HG03280 (cell line): ENCODE measurements around the gene STMN1.

ENCODE experiments used
- ATAC-seq: cut with Tn5 transposase; IDR thresholded peaks from one replicate; pipeline ENCODE4 v1.9.1; 2021; ENCODE audit warnings: mild to moderate bottlenecking, moderate library complexity; ENCODE audit not compliant: unreplicated experiment

The STMN1 gene

GRCh38 chr1:25871704-25872494, 34.3 kb downstream of the STMN1 start:
- no peak for ATAC-seq

- ATAC-seq, result no peak
Measured at GRCh38 chr1:25871086-25871703, 35.0 kb downstream of the STMN1 start.

GRCh38 chr1:25870614-25871013, 35.6 kb downstream of the STMN1 start:
- ATAC-seq, result no peak

- no peak for ATAC-seq
Measured at GRCh38 chr1:25869909-25870606, 36.2 kb downstream of the STMN1 start.

GRCh38 chr1:25867210-25867991, 38.8 kb downstream of the STMN1 start:
- no peak for ATAC-seq

GRCh38 chr1:25866288-25866687, 39.9 kb downstream of the STMN1 start:
- ATAC-seq, result no peak

GRCh38 chr1:25864434-25864833, 41.8 kb downstream of the STMN1 start:
- ATAC-seq, result no peak

GRCh38 chr1:25863486-25864262, 42.5 kb downstream of the STMN1 start:
- ATAC-seq, result no peak

GRCh38 chr1:25862785-25863485, 43.3 kb downstream of the STMN1 start:
- ATAC-seq, result no peak

GRCh38 chr1:25861316-25862286, 44.6 kb downstream of the STMN1 start:
- ATAC-seq, result no peak

GRCh38 chr1:25858906-25859789, 47.1 kb downstream of the STMN1 start, which contains the start of gene AUNIP:
TSS of gene AUNIP (minus strand) at chr1:25859457. CDS start at chr1:25859357, 100 bp downstream.
- ATAC-seq, result peak; percentile 82

- no peak for ATAC-seq
Measured at GRCh38 chr1:25858494-25858893, 47.7 kb downstream of the STMN1 start.

GRCh38 chr1:25856856-25857255, 49.4 kb downstream of the STMN1 start:
- ATAC-seq, result no peak

GRCh38 chr1:25854554-25854953, 51.7 kb downstream of the STMN1 start:
- ATAC-seq, result no peak
